Measurements from ENCODE around the gene KASH5. TPM values are rescaled to one million over a fixed set of nuclear protein-coding genes. Genes with fewer than 3 reads are reported as not detected.

The KASH5 gene, protein sequence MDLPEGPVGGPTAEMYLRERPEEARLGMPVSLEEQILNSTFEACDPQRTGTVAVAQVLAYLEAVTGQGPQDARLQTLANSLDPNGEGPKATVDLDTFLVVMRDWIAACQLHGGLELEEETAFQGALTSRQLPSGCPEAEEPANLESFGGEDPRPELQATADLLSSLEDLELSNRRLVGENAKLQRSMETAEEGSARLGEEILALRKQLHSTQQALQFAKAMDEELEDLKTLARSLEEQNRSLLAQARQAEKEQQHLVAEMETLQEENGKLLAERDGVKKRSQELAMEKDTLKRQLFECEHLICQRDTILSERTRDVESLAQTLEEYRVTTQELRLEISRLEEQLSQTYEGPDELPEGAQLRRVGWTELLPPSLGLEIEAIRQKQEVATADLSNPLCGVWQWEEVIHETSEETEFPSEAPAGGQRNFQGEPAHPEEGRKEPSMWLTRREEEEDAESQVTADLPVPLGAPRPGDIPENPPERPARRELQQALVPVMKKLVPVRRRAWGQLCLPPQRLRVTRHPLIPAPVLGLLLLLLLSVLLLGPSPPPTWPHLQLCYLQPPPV
- total RNA-seq, result not detected

DNA sequence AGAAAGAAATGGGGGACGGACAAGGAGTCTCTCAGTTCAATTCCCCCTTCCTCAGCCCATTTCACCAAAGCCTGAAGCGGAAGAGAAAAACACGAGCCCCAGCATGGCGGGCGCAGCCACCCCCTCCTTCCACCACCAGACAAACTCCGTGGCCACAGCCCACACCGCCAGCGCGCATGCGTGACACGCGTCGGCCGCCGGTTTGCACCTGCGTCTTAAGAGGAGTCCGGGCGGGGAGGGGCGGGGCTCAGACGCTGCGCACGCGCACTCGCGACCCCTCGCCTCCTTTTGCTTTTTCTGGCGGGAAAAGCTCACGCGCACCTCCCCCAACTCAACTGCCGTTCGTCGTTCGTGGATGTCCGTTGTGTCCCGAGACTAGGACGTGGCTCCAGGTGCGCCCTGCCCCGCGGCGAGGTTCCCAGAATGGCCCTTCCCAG lies at the start of gene KASH5:
KASH5 (plus strand) TSS at position 314 of the 437 bp plus-strand sequence. CDS start 2,635 bp downstream, outside the sequence.
- ChIA-PET CTCF (no interaction called here), POLR2A (no interaction called here)
- ATAC-seq, result peak; percentile 31
- Mint-ChIP-seq H3K36me3 (ENCODE audit: low read depth) (no peaks in the 10 kb centered on the region), H3K4me1 (ENCODE audit: low read depth) (peaks cover 24% of the 10 kb centered on the region), H3K27me3 (ENCODE audit: low read depth) (peaks cover 5% of the 10 kb centered on the region), H3K27ac (peak within 1 kb of the TSS; percentile 72), H3K9me3 (ENCODE audit: insufficient read depth) (no peaks in the 10 kb centered on the region), H3K4me3 (no peak within 1 kb of the TSS)
- peak; percentile 80 for DNase-seq

DNA sequence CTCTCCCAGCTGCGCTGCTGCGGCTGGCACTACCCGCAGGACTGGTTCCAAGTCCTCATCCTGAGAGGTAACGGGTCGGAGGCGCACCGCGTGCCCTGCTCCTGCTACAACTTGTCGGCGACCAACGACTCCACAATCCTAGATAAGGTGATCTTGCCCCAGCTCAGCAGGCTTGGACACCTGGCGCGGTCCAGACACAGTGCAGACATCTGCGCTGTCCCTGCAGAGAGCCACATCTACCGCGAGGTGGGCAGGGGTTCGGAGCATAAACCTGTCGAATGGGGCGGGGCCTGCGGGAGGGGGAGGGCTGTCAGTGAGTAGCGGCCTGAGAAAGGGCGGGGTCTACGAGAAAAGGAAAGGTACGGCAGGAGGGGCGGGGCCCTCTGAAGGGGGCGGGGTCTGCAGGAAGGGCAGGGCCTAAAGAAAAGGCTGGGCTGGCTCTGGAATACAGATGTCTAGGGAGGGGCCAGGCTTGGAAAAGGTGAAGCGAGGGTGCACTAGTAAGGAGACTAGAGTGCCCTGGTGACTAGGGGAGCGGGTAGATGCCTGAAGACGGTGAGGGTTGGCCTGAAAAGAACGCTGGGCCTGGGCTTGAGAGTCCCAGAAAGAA lies 49.3 kb upstream of the KASH5 start:
- Mint-ChIP-seq H3K27me3 (ENCODE audit: low read depth) (no peaks in the 10 kb centered on the region), H3K4me3 (no peak overlapping the region), H3K36me3 (ENCODE audit: low read depth) (peaks cover 39% of the 10 kb centered on the region), H3K27ac (peak overlapping the region; percentile 46), H3K9me3 (ENCODE audit: insufficient read depth) (no peaks in the 10 kb centered on the region), H3K4me1 (ENCODE audit: low read depth) (peaks cover 50% of the 10 kb centered on the region)
- ATAC-seq (no peak), DNase-seq (no peak)
- ChIA-PET POLR2A (no interaction called here), CTCF (no interaction called here)

DNA sequence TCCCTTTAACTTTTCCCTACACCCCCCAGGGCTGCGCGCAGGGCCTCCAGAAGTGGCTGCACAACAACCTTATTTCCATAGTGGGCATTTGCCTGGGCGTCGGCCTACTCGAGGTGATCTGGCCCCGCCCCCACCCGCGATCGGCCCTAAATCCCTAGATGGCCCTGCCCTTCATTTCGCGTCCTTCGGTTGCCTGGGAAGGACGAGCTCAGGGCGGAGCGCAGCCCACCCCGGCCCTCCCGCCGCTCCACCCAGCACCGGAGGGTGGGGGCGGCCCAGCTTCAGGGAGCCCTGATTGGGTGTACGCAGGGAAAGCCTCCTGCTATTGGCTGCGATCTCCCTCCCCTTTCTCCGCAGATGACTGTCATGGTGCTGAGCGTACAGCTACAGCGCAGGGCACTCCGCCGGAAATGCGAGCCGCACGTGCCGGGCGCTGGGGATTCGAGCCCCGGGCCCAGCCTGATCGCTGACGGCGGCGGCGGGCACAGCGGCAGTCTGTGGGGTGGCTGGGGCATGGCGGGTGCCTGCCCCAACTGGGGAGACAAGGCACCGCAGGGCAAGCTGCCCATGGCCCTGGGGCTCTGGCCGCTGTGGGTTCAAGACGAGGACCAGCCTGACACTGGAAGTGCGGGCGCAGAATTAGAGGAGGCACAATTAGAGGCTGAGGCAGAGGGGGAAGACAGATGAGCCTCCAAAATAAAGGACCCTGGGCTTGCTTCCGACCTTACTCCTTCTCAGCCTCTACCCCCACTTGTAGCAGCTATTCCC lies 48.6 kb upstream of the KASH5 start:
- H3K36me3 Mint-ChIP-seq (ENCODE audit: low read depth), result peaks cover 39% of the 10 kb centered on the region
- peaks cover 45% of the 10 kb centered on the region for H3K4me1 Mint-ChIP-seq (ENCODE audit: low read depth)
- ATAC-seq (no peak), DNase-seq (no peak)
- ChIA-PET POLR2A (no interaction called here), CTCF (interaction anchor here (1.0 to 1.4 kb wide), 2 partner anchors 52 to 126 kb away, joined by 3 to 4 read pairs; no protein-coding TSS in a partner anchor)
- no peak overlapping the region for H3K4me3 Mint-ChIP-seq
- no peak overlapping the region for H3K27ac Mint-ChIP-seq
- no peaks in the 10 kb centered on the region for H3K27me3 Mint-ChIP-seq (ENCODE audit: low read depth)
- no peaks in the 10 kb centered on the region for H3K9me3 Mint-ChIP-seq (ENCODE audit: insufficient read depth)

DNA sequence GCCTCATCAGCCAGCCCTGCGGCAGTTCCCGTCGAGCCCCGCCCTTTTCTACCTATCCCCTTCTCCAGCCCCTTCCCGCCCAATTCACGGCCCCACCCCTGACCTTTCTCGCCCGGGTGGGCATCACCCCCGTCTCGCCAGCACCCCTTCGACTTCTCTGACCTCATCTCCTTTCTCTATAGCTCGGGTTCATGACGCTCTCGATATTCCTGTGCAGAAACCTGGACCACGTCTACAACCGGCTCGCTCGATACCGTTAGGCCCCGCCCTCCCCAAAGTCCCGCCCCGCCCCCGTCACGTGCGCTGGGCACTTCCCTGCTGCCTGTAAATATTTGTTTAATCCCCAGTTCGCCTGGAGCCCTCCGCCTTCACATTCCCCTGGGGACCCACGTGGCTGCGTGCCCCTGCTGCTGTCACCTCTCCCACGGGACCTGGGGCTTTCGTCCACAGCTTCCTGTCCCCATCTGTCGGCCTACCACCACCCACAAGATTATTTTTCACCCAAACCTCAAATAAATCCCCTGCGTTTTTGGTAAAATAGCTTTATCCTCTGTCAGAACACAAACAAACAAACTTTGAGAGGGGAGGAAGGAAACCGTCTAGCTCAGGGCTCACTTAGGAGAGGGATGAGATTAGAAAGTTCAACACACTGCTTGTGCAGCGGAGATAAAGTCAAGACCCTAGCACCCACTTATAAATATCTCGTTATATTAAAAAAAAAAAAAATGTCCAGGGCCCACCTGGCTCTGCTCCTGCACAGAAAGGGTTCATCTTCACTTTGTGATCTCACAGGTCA lies 47.8 kb upstream of the KASH5 start:
- POLR2A ChIA-PET, result interaction anchor here (0.7 to 1.0 kb wide), 2 partner anchors 18 to 19 kb away, joined by 3 to 4 read pairs; no protein-coding TSS in a partner anchor
- H3K27ac Mint-ChIP-seq, result peak overlapping the region; percentile 54

DNA sequence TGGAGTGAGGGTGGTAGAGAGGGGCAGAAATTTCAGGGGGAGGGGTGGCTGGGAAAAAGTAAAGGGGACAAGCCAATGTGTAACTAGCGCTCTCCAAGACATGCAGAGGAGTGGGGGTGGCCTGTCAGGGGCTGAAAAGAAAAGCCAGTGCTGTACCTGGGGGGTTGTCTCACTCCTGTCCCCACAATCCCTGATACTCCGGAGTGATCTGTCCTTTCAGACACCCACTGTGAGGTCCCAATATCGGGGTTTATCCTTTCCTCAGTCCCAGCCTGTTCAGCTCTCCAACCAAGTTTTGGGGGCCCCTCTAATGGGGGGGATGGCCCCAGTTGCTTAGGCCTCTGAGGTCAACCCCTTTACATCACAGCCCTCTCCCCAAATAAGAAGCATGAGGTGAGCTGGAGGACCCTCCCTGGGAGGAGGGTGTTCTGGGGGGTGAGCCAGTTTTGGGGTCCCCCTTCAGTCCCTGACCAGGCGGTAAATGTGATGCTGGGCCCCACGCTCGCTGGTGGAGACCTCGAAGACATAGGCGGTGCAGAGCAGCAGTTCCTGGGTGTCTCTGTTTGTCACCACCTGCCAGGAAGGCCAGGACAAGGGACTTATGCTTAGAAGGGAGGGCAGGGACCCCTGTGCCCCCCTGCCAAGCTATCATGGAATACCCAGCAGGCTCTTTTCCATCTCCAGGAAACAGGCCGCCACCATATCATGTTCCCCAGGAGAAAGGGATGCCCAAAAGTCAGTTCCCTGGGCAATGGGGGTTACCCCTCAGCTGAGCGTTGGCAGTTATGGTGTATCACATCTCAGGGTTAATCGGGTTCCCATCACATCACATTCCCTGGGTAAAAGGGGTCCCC lies 47.0 kb upstream of the KASH5 start:
- DNase-seq (no peak), ATAC-seq (no peak)
- H3K4me3 Mint-ChIP-seq, result no peak overlapping the region
- no peak overlapping the region for H3K27ac Mint-ChIP-seq
- peaks cover 36% of the 10 kb centered on the region for H3K36me3 Mint-ChIP-seq (ENCODE audit: low read depth)
- ChIA-PET POLR2A (interaction anchor here (0.7 to 1.0 kb wide), 2 partner anchors 17 to 19 kb away, joined by 3 to 4 read pairs; no protein-coding TSS in a partner anchor), CTCF (interaction anchor here (1.0 to 1.4 kb wide), 2 partner anchors 51 to 127 kb away, joined by 3 to 4 read pairs; no protein-coding TSS in a partner anchor)
- H3K9me3 Mint-ChIP-seq (ENCODE audit: insufficient read depth), result no peaks in the 10 kb centered on the region
- H3K27me3 Mint-ChIP-seq (ENCODE audit: low read depth), result no peaks in the 10 kb centered on the region
- peaks cover 48% of the 10 kb centered on the region for H3K4me1 Mint-ChIP-seq (ENCODE audit: low read depth)

More for the DNA sequence above, 47.8 kb upstream of the KASH5 start:
- DNase-seq (no peak), ATAC-seq (no peak)
- Mint-ChIP-seq H3K9me3 (ENCODE audit: insufficient read depth) (no peaks in the 10 kb centered on the region), H3K4me3 (no peak overlapping the region), H3K36me3 (ENCODE audit: low read depth) (peaks cover 39% of the 10 kb centered on the region), H3K27me3 (ENCODE audit: low read depth) (no peaks in the 10 kb centered on the region), H3K4me1 (ENCODE audit: low read depth) (peaks cover 49% of the 10 kb centered on the region)
- CTCF ChIA-PET, result interaction anchor here (1.0 to 1.4 kb wide), 2 partner anchors 51 to 127 kb away, joined by 3 to 4 read pairs; no protein-coding TSS in a partner anchor

DNA sequence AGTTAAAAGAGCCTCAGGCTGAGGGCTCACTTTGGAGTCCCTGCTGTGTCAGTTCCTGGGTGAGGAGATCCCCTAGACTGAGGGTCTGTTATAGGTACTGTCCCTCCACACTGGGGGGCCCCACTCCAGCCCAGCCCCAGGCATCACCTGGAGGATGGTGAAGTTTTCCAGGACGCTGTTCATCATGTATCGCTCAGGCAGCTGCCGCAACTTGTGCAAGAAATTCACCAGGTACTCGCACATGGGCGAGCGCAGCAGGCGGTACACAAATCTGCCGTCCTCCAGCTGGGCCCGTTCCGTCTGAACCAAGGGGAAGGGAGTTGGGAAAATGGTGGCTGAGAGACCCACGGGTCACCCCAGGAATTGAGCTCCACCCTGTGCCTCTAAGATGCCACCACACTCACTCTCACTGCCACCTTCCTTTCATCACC lies 45.7 kb upstream of the KASH5 start:
- H3K4me1 Mint-ChIP-seq (ENCODE audit: low read depth), result peaks cover 36% of the 10 kb centered on the region
- no peak overlapping the region for H3K27ac Mint-ChIP-seq
- POLR2A ChIA-PET, result interaction anchor here (0.7 kb wide), 1 partner anchor 334 kb away, joined by 3 read pairs; no protein-coding TSS in a partner anchor

DNA sequence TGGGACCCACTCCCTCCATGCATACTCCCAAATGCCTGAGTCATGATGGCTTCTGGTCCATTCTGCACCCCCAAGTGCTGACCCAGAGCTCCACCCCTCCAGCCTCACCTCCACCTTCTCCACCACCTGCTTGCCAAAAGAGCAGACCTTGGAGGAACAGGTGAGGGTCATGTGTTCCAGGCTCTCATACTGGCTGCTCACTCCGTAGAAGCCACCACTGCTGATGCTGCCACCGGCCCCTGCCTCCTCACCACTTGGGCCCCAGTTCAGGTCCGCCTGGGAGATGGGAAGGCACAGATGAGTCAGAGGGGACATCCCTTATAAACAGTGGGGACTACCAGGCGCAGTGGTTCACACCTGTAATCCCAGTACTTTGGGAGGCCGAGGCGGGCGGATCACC lies 44.9 kb upstream of the KASH5 start:
- Mint-ChIP-seq H3K27me3 (ENCODE audit: low read depth) (no peaks in the 10 kb centered on the region), H3K9me3 (ENCODE audit: insufficient read depth) (no peaks in the 10 kb centered on the region), H3K36me3 (ENCODE audit: low read depth) (peaks cover 22% of the 10 kb centered on the region), H3K4me3 (no peak overlapping the region), H3K27ac (no peak overlapping the region), H3K4me1 (ENCODE audit: low read depth) (peaks cover 30% of the 10 kb centered on the region)
- DNase-seq (no peak), ATAC-seq (no peak)
- ChIA-PET CTCF (no interaction called here), POLR2A (interaction anchor here (1.6 kb wide), 1 partner anchor 9 kb away, joined by 6 read pairs; no protein-coding TSS in a partner anchor)

More for the DNA sequence above, 45.7 kb upstream of the KASH5 start:
- no peak for DNase-seq
- ATAC-seq, result no peak
- no peaks in the 10 kb centered on the region for H3K27me3 Mint-ChIP-seq (ENCODE audit: low read depth)
- CTCF ChIA-PET, result no interaction called here
- H3K36me3 Mint-ChIP-seq (ENCODE audit: low read depth), result peaks cover 29% of the 10 kb centered on the region
- H3K4me3 Mint-ChIP-seq, result no peak overlapping the region
- no peaks in the 10 kb centered on the region for H3K9me3 Mint-ChIP-seq (ENCODE audit: insufficient read depth)

DNA sequence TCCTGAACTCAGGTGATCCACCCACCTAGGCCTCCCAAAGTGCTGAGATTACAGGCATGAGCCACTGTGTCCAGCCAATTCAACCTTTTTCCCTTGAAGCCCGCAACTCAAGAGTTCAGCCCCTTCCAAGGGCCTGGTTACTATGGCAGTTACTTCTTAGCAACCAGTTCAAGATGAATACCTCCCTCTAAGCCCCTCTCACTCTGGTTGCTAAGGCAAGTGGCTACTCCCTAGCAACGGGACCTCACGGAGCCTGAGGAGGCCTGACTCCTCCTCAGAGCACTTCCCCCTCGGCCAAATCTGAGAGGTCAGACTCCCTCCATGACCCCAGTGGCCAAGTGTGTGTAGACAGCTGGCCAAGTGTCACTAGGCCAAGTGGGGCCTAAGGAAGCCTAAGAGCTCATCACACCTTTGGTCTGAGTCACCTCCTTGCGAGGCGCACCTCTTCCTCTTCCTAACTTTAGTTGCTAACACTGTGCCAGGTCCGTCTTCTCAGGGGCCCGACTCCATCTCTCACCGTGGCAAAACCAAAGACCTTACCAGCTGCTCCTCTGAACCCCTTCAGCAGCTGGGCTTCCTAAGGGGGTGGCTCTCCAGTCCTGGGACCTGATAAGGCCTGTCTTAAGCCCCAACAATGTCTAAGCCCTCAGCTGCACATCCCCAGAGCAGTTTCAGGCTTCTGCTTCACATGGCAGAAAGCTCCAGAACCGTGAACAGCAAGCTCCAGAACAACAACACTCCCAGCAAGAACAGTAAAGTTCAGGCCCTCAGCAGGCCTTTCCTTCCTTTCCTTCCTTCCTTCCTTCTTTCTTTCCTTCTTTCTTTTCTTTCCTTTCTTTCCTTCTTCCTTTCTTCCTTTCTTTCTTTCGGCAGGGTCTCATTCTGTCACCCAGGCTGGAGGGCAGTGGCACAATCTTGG lies 43.3 kb upstream of the KASH5 start:
- DNase-seq (no peak), ATAC-seq (no peak)
- Mint-ChIP-seq H3K4me3 (no peak overlapping the region), H3K36me3 (ENCODE audit: low read depth) (peaks cover 12% of the 10 kb centered on the region), H3K4me1 (ENCODE audit: low read depth) (peaks cover 18% of the 10 kb centered on the region), H3K27me3 (ENCODE audit: low read depth) (no peaks in the 10 kb centered on the region), H3K9me3 (ENCODE audit: insufficient read depth) (no peaks in the 10 kb centered on the region), H3K27ac (no peak overlapping the region)
- ChIA-PET POLR2A (interaction anchor here (1.6 kb wide), 1 partner anchor 11 kb away, joined by 6 read pairs; no protein-coding TSS in a partner anchor), CTCF (interaction anchor here (0.9 to 1.4 kb wide), 5 partner anchors 11 to 146 kb away, joined by 3 to 5 read pairs (median 4); no protein-coding TSS in a partner anchor)

DNA sequence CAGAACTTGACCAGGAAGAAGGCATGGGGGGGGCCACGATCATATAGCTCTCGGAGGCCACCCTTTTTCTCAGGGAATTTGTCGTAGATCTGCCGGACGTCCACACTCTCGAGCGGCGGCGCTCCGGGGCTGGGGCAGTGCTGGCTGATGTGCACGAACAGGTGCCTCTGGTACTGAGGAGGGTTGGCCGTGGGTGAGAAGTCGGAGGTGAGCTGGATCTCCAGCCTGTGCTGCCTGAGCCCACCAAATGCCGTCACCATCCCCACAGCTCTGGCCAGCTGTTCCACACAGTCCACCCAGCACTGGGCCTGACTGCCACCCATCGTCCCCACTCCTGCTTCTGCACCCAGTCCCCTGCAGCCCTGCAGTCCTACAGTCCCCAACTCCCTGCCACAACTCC lies 40.9 kb upstream of the KASH5 start:
- no peaks in the 10 kb centered on the region for H3K9me3 Mint-ChIP-seq (ENCODE audit: insufficient read depth)
- H3K27me3 Mint-ChIP-seq (ENCODE audit: low read depth), result no peaks in the 10 kb centered on the region
- H3K4me3 Mint-ChIP-seq, result no peak overlapping the region
- H3K4me1 Mint-ChIP-seq (ENCODE audit: low read depth), result peaks cover 11% of the 10 kb centered on the region
- CTCF ChIA-PET, result no interaction called here
- ATAC-seq, result no peak
- H3K27ac Mint-ChIP-seq, result no peak overlapping the region
- DNase-seq, result no peak
- POLR2A ChIA-PET, result no interaction called here
- no peaks in the 10 kb centered on the region for H3K36me3 Mint-ChIP-seq (ENCODE audit: low read depth)
